NCI-H510A (cell line): ENCODE data around the gene GAB3.
"Not testable (repeated sequence)": the region's sequence is repeated elsewhere in the genome, so short reads cannot be mapped to it uniquely, and the experiment has no call there.

Experiments
- DNase-seq: peaks from one replicate; lab custom pipeline; 2025; lab: John Stamatoyannopoulos, UW

GAB3 gene

DNA sequence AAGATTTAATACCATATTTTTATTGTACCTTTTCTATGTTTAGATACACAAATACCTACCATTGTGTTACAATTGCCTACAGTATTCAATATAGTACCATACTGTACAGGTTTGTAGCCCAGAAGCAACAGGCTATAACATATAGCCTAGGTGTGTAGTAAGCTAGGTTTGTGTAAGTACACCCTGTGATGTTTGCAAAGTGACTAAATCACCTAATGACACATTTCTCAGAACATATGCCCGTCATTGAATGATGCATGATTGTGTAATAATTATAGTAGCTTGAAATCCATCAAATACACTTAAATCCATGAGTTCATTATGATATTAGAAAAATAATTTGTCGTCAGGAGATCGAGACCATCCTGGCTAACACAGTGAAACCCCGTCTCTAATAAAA is 30.8 kb downstream of the GAB3 start:
- DNase-seq, result no peak

DNA sequence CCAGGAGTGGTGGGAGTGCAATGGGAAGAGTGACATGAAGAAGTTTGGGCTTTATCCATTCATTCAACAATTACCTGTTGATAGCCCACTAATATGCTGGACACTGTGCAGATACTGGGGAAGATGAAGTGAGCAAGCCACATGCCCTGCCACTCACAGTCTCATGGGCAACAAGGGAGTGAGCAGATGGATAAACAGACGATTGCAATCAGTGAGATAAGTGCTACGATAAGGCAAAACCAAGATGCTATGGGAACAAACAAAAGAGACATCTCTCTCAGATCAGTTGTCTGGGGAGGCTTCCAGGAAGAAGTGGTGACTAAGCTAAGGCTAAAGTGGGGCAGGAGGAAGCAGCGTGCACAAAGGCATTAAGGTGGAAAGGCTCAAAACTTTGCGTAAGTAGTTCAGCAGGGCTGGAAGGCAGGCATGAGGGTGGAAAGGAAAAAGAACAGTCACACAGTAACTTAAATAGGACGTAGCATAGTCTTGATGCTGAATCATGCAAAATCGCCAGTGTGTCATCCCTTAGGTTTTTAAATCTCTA is 31.7 kb downstream of the GAB3 start:
- no peak for DNase-seq

DNA sequence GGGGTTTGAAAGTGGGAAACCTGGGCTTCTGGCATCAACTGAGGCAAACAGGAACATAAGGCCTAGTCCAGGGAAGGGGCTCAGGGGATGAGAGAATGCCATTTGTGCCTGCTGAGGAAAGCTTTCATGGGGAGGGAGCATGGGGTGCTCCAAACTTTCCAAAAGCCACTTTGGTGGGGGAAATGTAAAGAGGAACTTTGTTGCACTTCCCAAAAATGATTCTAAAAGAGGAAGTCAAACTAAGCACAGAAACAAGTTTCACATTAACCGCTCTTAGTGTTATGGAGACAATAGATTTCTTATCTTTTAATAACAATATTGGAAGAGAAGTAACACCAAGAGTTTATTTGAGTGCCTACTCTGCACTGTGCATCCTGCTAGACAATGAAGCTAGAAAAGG is 32.3 kb downstream of the GAB3 start:
- no peak for DNase-seq

DNA sequence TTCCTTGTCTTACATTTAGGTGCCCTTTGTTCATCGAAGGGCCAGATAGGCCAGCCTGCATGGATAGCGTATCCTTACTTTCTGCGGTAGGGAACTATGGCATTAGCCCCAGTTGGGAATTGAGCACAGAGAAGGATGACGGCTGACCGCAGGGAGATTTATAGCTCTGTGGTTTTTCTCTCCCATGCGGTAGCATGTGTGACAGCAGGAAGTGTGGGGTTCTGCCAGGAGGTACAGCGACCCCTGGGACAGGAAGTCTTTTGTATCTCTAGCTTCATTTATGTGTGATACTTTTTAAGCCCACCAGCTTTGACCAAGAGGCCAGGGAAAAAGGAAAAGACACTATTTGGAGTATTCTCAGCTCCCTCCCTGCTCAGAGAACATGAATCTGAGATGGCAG is 33.1 kb downstream of the GAB3 start:
- DNase-seq, result no peak

DNA sequence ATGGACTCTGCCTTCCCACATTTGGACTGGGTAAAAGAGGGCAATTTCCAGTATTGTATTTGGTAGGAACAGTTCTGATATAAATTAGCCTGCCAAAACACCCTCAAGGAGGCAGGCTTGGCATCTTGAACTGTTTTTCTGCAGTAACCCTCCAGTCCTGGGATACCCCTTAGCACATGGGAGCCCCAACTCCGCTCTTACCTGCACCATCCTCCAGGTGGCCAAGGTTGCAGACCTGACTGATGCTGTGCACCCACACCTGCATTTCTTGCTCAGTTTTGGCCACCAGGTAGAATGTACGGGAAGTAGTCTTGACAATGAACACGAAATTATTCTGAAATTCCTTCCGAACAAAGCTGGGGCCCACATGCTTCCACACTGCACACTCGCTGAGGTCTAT is 35.1 kb downstream of the GAB3 start:
- no peak for DNase-seq

DNA sequence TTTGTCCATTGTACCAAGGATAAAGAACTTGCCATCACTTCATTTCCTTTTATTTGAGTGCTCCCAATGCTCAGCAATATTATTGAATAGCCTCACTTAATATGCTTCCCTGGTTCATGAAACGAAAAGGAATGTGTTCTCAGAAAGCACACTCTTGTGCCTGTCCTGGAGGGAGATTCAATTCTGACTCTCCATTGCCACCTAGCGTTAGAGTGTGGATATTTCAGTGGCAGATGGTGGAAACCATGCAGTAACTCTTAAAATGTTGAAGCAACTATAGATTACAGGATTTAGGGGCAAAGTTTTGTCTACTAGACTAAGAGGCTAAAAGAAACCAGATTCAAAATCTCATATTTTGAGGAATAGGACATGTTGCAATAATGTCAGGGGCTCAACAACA is 36.0 kb downstream of the GAB3 start:
- no peak for DNase-seq

DNA sequence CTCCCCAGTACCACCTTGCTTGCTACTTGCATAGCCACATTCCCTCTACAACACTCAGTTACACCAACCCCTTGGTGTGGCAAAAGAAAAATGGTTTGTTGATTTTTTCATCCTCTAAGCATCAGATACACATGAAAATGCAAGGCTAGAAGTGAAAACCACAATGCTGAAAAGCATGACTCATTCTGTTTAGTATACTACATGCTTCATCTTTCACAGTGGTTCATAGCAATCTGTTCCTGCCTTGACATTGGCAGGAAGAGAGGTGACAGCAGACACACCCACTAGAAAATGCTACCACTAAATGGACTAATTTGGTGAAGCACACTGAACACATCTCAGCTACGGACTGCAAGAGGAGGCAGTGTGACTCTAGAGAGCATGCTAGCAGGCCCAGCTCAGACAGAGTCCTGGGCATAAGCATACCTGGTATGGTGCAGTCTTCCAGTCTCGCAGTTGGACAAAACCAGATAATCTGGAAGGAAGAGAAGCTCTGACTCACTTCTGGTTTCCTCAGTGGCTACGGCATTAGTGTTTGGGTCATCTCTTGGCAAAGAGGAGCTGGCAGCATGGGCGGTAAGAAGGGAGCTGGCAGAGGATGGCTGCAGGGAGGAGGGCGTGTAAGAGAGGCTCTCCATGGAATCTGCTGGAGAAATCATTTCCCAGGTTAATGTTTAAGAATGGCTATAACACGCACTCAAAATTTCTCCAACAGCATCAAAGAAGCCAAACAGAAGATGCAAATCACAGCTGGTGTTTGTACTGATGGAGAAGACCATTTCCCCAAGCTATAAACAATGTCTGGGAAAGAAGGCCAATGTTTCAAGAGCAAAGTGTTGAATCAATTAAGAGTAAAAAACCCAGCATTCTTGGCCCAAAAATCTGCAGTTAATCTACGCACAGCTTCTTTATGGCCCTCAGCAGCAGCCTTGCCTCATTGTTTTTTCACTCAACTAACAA is 37.8 kb downstream of the GAB3 start:
- no peak for DNase-seq

DNA sequence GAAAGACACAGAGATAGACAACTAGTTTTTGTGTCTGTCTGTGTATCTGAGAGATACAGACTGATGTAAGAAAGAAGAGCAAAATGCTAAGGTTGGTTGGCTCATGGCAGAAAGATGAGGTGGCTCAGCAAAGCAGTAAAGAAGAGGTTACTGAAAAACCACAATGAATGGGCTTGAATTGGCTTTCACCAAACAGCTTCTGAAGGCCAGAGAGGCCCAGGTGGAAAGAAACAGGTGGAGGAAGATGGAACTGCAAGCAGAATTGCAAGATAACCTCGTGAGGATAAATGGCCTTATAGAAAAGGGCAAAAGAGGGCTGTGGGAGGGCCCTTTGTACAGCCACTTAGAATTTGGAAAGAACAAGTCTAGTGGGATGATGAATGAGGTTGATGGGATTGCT is 39.6 kb downstream of the GAB3 start:
- no peak for DNase-seq

DNA sequence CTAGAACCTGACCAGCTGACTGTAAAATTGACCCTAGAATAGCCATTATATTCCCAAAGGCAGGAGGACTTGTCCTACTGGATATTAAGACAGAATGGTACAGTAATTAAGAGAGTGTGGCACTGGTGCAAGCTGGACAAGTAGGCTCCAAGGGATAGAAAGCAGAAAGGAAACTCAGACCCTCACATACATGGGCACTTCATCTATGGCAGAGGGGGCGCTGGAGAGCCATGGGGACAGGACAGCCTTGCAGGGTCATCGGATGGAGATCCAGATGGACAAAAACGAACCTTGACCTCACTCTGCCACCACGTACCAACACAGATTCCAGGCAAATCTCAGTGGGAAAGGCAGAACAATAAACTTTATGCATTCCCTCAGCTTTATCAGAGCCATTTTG is 40.6 kb downstream of the GAB3 start:
- DNase-seq, result no peak

DNA sequence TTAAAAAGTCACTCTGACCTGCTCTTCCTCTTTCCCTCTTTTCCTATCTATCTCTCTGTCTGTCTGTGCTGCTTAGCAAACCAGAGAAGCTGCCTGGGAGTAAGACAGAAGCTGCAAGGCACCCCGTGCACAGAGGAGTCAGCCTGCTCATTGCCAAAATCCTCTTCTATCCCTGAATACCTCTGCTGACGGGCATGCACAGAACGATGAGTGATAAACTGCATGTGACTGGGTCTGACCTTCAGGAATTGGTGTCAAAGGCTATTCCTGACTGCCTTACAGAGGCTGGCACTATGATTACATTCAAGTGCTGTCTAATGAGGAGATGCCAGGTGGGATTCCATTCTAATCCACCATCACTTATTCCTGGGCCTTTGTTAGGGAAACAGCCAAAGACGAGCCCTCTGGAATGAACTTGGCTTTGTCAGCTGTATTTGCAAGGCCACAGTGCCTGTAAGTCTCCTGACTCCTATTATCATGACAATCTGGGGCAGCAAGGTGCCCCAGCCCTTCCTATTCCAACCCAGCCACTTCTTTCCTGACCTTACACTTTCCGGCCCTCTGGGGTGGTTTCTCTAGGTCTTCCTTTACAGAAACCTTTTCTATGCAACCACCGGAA is 52.1 kb downstream of the GAB3 start:
- no peak for DNase-seq

DNA sequence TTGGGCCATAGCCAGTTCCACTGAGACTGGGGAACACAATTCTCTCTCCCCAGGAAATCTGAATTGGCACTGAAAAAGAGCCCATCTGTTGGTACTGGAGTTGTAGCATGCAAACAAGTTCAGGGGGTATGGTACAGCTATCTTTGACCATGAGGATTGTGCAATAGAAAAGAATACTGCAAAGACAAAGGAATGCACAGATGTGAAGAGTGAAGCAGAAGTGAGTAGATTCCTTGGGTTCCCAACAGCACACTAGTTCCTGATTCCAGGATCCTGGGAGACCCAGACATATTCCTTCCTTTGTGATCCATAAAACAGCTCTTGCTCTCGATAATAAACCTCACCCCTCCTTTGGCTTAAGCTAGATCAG is 54.2 kb downstream of the GAB3 start:
- no peak for DNase-seq

DNA sequence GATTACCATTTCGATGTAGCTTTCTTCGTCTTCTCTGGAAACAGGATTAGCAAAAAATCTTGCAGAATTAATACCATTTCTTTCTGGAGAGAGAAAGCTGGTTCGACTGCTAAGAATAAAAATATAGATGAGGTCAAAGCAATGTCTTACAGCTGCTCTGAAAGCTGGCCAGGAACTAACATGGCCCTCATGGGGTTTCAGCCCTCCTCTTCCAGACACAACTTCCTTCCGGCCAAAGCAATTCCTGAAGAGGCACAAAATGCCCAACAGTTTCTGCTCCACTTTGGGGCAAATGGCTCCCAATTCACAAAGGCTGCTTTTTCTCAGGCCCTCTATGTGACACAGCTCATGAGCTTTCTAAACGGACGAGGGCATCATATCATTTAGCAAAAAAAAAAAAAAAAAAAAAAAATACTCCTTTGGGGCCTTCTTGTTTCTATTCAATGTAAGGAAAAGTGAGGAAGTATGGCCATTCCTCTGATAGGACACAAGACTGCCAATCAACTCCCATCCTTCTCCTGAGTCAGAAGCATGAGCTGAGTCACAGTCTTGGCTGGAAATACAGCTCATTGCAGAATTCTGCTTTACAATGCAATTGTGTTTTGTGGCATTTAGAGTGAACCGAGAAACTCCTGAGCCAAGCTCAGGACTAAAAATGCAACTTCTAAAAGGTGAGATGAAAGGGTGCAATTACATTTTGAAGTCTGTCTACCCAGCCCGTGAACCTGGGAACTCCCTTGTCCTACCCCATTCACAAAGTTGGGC is 54.8 kb downstream of the GAB3 start:
- no peak for DNase-seq

DNA sequence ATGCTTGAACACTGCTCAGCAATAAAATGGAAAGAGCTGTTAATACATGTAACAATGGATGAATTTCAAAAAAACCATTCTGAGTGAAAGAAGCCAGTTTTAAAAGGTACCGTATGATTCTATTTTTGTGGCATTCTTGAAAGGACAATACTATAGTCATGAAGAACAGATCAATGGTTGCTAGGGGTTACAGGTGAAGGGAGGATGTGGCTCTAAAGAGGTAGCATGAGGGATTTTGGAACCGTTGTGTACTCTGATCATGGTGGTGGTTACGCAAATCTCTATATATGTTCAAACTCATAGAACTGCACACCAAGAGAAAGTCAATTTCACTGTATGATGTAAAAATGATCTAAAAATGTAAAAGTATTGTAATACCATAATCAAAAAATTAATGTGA is 57.5 kb downstream of the GAB3 start:
- no peak for DNase-seq

DNA sequence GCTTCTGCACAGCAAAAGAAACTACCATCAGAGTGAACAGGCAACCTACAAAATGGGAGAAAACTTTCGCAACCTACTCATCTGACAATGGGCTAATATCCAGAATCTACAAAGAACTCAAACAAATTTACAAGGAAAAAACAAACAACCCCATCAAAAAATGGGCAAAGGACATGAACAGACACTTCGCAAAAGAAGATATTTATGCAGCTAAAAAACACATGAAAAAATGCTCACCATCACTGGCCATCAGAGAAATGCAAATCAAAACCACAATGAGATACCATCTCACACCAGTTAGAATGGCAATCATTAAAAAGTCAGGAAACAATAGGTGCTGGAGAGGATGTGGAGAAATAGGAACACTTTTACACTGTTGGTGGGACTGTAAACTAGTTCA is 60.4 kb downstream of the GAB3 start:
- not testable (repeated sequence) for DNase-seq

DNA sequence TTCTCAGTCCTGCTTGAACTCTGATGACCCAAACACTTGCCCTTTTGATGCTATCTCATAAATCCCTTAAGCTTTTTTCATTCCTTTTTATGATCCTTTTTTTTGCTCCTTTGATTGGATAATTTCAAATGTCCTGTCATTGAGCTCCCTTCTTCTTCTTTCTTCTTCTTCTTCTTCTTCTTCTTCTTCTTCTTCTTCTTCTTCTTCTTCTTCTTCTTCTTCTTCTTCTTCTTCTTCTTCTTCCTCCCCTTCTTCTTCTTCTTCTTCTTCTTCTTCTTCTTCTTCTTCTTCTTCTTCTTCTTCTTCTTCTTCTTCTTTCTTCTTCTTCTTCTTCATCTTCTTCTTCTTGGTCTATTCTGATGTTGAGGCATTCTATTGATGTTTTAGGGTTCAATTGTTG is 78.8 kb downstream of the GAB3 start:
- DNase-seq, result not testable (repeated sequence)

DNA sequence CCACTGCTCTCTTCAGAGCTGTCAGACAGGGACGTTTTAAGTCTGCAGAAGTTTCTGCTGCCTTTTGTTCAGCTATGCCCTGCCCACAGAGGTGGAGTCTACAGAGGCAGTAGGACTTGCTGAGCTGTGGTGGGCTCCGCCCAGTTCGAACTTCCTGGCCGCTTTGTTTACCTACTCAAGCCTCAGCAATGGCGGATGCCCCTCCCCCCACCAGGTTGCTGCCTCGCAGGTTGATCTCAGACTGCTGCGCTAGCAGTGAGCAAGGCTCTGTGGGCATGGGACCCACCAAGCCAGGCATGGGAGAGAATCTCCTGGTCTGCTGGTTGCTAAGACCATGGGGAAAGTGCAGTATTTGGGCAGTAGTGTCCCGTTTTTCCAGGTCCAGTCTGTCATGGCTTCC is 80.0 kb downstream of the GAB3 start:
- DNase-seq, result not testable (repeated sequence)

DNA sequence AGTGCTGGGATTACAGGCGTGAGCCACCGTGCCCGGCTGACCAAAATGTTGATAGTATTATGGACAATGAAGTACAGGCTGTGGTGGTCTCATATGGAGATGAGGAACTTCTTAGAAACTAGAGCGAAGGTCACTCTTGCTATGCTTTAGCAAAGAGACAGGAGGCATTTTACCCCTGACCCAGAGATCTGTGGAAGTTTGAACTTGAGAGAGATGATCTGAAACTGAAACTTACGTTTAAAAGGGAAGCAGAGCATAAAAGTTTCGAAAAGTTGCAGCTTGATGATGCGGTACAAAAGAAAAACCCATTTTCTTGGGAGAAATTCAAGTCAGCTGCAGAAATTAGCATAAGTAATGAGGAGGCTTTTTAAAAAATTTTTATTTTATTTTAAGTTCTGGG is 89.0 kb downstream of the GAB3 start:
- no peak for DNase-seq

DNA sequence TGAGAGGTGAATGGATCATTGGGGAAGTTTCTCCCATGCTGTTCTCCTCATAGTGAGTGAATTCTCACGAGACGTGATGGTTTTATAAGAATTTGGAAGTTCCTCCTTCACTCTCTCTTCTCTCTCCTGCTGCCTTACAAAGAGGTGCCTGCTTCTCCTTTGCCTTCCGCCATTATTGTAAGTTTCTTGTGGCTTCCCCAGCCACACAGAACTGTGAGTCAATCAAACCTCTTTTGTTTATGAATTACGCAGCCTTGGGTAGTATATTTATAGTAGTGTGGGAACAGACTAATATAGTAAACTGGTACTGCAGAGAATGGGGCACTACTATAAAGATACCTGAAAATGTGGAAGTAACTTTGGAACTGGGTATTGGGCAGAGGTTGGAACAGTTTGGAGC is 89.7 kb downstream of the GAB3 start:
- DNase-seq, result no peak

DNA sequence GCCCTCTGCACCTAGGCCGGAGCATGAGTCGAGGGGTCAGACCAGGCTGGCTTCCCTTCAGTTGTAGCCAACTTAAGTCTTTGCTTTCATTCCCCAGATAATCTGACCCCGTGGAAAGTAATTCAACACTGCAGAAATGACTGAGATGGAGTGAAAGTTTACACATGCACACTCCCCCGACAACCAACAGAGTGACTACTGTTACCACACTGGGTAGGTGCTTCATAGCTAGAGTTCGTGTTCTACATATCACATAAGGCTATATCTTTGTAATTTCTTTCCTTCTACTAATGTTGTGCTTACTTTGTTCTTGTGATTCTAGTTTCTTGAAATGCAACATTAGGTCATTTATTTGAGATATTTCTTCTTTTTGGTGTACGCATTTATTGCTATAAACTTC is 90.3 kb downstream of the GAB3 start:
- DNase-seq, result no peak

DNA sequence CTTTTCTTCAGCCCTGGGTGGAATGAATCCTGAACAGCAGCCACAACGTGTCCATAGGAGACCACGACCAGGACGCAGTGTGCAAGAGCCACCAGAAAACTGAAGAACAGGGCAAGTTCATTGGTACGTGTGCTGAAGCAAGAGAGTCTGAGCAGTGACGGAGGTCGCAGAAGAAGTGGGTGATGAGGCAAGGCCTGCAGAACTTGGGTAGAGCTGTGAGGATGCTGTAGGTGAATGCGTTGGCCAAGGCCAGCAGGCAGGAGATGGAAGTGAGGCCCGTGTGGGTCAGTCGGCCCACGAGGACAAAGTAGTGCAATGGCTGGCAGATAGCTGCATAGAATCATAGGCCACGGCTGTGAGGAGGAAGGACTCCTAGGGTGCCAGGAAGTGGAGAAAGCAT is 91.9 kb downstream of the GAB3 start:
- DNase-seq, result no peak

DNA sequence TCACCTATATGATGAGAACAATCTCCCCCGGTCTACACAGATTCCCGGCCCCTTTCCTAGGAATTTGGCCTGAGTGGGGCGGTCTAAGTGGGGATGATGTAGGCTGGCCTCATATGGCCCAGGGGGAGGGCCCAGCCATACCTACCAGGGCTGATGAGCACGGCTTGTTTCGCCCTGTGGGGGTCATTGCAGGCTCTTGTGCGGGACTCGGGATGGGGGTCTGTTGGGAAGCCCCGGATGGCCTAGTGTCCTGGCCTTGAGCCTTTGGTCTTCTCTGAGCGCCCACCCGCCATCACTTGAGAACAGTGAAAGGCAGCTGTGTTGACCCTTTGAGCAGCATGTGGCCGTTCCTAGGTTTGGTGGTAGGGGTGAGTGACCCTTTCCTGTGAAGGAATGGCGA is 92.7 kb downstream of the GAB3 start:
- DNase-seq, result no peak

DNA sequence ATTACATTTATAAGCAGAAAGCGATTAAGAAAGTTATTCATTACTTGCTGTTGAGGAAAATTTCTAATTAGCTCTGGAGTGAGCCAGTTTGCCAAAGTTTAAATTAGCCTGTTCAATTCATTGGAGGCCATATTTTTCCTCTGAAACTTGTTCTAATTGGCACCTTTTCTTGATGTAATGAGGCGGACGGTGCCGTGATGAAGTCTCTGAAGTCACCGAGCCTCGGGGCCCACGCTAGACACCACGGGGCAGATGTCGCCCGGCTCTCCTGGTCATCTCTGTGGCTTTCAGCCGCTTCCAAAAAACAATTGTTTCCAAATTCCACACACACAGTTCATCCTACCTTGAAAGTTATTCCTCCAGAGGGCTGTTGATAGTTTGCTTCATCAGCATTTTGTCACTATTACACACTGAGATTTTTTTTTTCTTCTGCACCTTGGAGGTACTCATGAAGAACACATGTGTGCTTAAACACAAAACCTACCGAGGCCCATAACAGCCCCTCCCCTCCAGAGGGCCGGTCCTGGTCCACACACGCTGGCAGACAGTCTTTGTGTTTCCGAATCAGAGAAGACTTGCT is 93.6 kb downstream of the GAB3 start:
- DNase-seq, result no peak
